HepG2 (cell line): ENCODE results near the gene CIAO2B. TPM values are rescaled to one million over a fixed set of nuclear protein-coding genes. Genes with fewer than 3 reads are reported as not detected.
A peak's percentile ranks its signal among the peaks of the same experiment; 100 is the strongest.

ENCODE experiments used
- ATAC-seq: fragments of 200-7000 bp; cut with Tn5 transposase; 3 replicates; pipeline ENCODE4 v1.9.1; 2020; ENCODE audit warnings: mild to moderate bottlenecking, moderate library complexity
- BruUV-seq: library from RNA; stranded (reverse); fragments of 400-500 nt; replicated peaks from 2 replicates; lab custom pipeline; 2021; lab: Mats Ljungman, UMichigan
- CTCF ChIA-PET: fragments of 300-600 bp; formaldehyde crosslinking; extraction: SDS; loops from one replicate; lab custom pipeline; 2021; ENCODE audit warnings: low total read pairs, inconsistent platforms, low intra/inter-chr PET ratio; lab: Yijun Ruan, JAX
- POLR2A ChIA-PET: fragments of 350-600 bp; sonication (Branson Sonifier 250); formaldehyde crosslinking; loops from one replicate; lab custom pipeline; 2020; ENCODE audit warnings: antibody characterized with exemption, inconsistent platforms; lab: Yijun Ruan, JAX
- DNase-seq: peaks from one replicate; pipeline ENCODE4 v3.0.0-alpha.2; 2015; ENCODE audit warnings: low spot score
- FAIRE-seq: peaks from 3 replicates; lab custom pipeline; 2011; peaks lifted over from hg19 to GRCh38; lab: Jason Lieb, UNC
- H2AFZ ChIP-seq: one replicate; pipeline ENCODE4 v1.6.1; 2011; ENCODE audit warnings: low read length, inconsistent platforms
- H3K27ac ChIP-seq: fragments of 300-600 bp; 3 replicates; pipeline ENCODE4 v1.8.0; 2011; ENCODE audit warnings: mixed run types, mild to moderate bottlenecking, mixed read lengths, low read length, inconsistent platforms; ENCODE audit not compliant: insufficient read depth; ENCODE audit errors: extremely low read length
- H3K27me3 ChIP-seq, 2 experiments: fragments of 200-600 bp in 1 of 2; 2 replicates in 1 of 2; 3 replicates in 1 of 2; pipeline versions ENCODE4 v1.6.0 to v1.8.0; 2011; ENCODE audit warnings: low read length in 2 of 2, mild to moderate bottlenecking in 2 of 2, moderate library complexity in 2 of 2, inconsistent platforms in 1 of 2; ENCODE audit not compliant: insufficient read depth in 2 of 2, control insufficient read depth in 1 of 2
- H3K36me3 ChIP-seq, 2 experiments: fragments of 200-600 bp in 1 of 2; replicated peaks in 1 of 2; 2 replicates in 1 of 2; 3 replicates in 1 of 2; pipeline versions ENCODE4 v1.5.1 to v1.8.0; 2011; ENCODE audit warnings: low read length in 2 of 2, inconsistent platforms in 1 of 2; ENCODE audit not compliant: insufficient read depth in 2 of 2, control insufficient read depth in 1 of 2
- H3K4me1 ChIP-seq: 2 replicates; pipeline ENCODE4 v1.5.1; 2012; ENCODE audit warnings: low read length, inconsistent platforms; ENCODE audit not compliant: insufficient read depth
- H3K4me2 ChIP-seq: 2 replicates; pipeline ENCODE4 v1.6.0; 2011; ENCODE audit warnings: low read depth, low read length, inconsistent platforms
- H3K4me3 ChIP-seq, 3 experiments: fragments of 200-600 bp in 1 of 3; sonication (generic), shearing (Covaris generic) in 1 of 3; replicated peaks in 1 of 3; 2 replicates each; pipeline ENCODE4 v1.5.1; 2011 to 2016; ENCODE audit warnings: low read length in 3 of 3, inconsistent platforms in 2 of 3, low read depth in 2 of 3, mild to moderate bottlenecking in 2 of 3, control low read depth in 1 of 3, mixed read lengths in 1 of 3; ENCODE audit not compliant: insufficient read depth in 1 of 3
- H3K79me2 ChIP-seq: one replicate; pipeline ENCODE4 v1.6.1; 2011; ENCODE audit warnings: low read length, inconsistent platforms; ENCODE audit not compliant: insufficient read depth
- H3K9ac ChIP-seq: 2 replicates; pipeline ENCODE4 v1.6.0; 2011; ENCODE audit warnings: mild to moderate bottlenecking, low read depth, low read length, inconsistent platforms; ENCODE audit not compliant: insufficient read depth
- H3K9me3 ChIP-seq: 2 replicates; pipeline ENCODE4 v1.5.1; 2012; ENCODE audit warnings: mild to moderate bottlenecking, low read length
- H4K20me1 ChIP-seq: 2 replicates; pipeline ENCODE4 v1.6.0; 2011; ENCODE audit warnings: inconsistent platforms, mild to moderate bottlenecking, low read length, moderate library complexity; ENCODE audit not compliant: insufficient read depth
- CHD4 ChIP-seq: fragments of 200-600 bp; sonication (generic); IDR thresholded peaks from 2 replicates; pipeline ENCODE4 v1.7.0; 2017; ENCODE audit warnings: mild to moderate bottlenecking, low read length, borderline replicate concordance
- GZF1 ChIP-seq: sonication (generic); formaldehyde crosslinking; IDR thresholded peaks from 2 replicates; pipeline ENCODE4 v1.5.1; 2020; ENCODE audit warnings: mild to moderate bottlenecking, missing genetic modification reagents
- KDM2A ChIP-seq: sonication (generic); formaldehyde crosslinking; IDR thresholded peaks from 2 replicates; pipeline ENCODE4 v1.4.0; 2020; ENCODE audit warnings: low read depth, missing genetic modification reagents, borderline replicate concordance
- NFKB2 ChIP-seq: sonication (generic); formaldehyde crosslinking; IDR thresholded peaks from 2 replicates; pipeline ENCODE4 v1.4.0; 2020; ENCODE audit warnings: missing genetic modification reagents, borderline replicate concordance
- SMARCE1 ChIP-seq: fragments of 450-650 bp; IDR thresholded peaks from 2 replicates; pipeline ENCODE4 v1.6.1; 2017; ENCODE audit warnings: borderline replicate concordance
- ZBTB3 ChIP-seq: sonication (generic); formaldehyde crosslinking; IDR thresholded peaks from 2 replicates; pipeline ENCODE4 v1.4.0; 2020; ENCODE audit warnings: low read depth, mild to moderate bottlenecking, moderate library complexity, missing genetic modification reagents, borderline replicate concordance
- ZFP82 ChIP-seq: sonication (generic); formaldehyde crosslinking; IDR thresholded peaks from 2 replicates; pipeline ENCODE4 v1.5.1; 2020; ENCODE audit warnings: mild to moderate bottlenecking, missing genetic modification reagents, borderline replicate concordance
- ZNF138 ChIP-seq: sonication (generic); formaldehyde crosslinking; IDR thresholded peaks from 2 replicates; pipeline ENCODE4 v1.5.0; 2020; ENCODE audit warnings: mild to moderate bottlenecking, low read depth, missing genetic modification reagents
- ZNF629 ChIP-seq: sonication (generic); formaldehyde crosslinking; conservative IDR thresholded peaks from 2 replicates; pipeline ENCODE4 v1.5.0; 2020; ENCODE audit warnings: missing genetic modification reagents
- WGBS: methylation state at CpG from one replicate; pipeline ENCODE4 v1.1.6; 2017; ENCODE audit warnings: low lambda C conversion rate; 5-methylcytosine and 5-hydroxymethylcytosine counted together
- in situ Hi-C: cut with HindIII; loops from 2 replicates; pipeline ENCODE4 v1.10.0; 2017; ENCODE audit warnings: low pct_unique_long_range_greater_than_20kb; ENCODE audit not compliant: extremely low pct_ligation_motif_present
- intact Hi-C: fragments of 100-400 bp; cut with micrococcal nuclease; formaldehyde crosslinking; loops from one replicate; pipeline ENCODE4 v1.10.0; 2022; ENCODE audit not compliant: unreplicated experiment
- polyA plus RNA-seq, 8 experiments: library from polyadenylated mRNA; depleted of rRNA in 3 of 8; stranded (reverse) in 7 of 8; unstranded in 1 of 8; fragments of >200 nt; fragmentation: Illumina TruSeq in 4 of 8; extraction: Trizol in 4 of 8; gene quantifications; 2 replicates each; pipeline versions ENCODE4 v1.2.1 to v1.2.3, GENCODE V29; 2011 to 2016; ENCODE audit warnings: low read depth in 4 of 8, missing spikeins in 1 of 8, mixed read lengths in 1 of 8; ENCODE audit not compliant: insufficient read depth in 1 of 8
- total RNA-seq, 5 experiments: library from RNA; depleted of rRNA; stranded (reverse); fragments of >200 nt; fragmentation: Illumina TruSeq; extraction: Trizol; gene quantifications; 2 replicates each; pipeline ENCODE4 v1.2.3, GENCODE V29; 2016; ENCODE audit warnings: low read depth in 1 of 5
- TF ChIP-seq, protein P1 (sequence below): sonication (generic); formaldehyde crosslinking; IDR thresholded peaks from 2 replicates; pipeline ENCODE4 v1.5.0; 2020; ENCODE audit warnings: mild to moderate bottlenecking, missing genetic modification reagents, borderline replicate concordance
- TF ChIP-seq, protein P2 (sequence below): sonication (generic); formaldehyde crosslinking; IDR thresholded peaks from 2 replicates; pipeline ENCODE4 v1.9.0; 2021; ENCODE audit warnings: missing genetic modification reagents, mild to moderate bottlenecking, borderline replicate concordance
- TF ChIP-seq, protein P3 (sequence below): sonication (generic); formaldehyde crosslinking; IDR thresholded peaks from 2 replicates; pipeline ENCODE4 v1.8.1; 2022; ENCODE audit warnings: mild to moderate bottlenecking, missing genetic modification reagents

Gene CIAO2B
- total and polyA plus RNA-seq, 2 of the 13 experiments (the other 11 are each of a cell fraction or from before 2014, with no cell fraction given): 157 to 293 TPM

DNA sequence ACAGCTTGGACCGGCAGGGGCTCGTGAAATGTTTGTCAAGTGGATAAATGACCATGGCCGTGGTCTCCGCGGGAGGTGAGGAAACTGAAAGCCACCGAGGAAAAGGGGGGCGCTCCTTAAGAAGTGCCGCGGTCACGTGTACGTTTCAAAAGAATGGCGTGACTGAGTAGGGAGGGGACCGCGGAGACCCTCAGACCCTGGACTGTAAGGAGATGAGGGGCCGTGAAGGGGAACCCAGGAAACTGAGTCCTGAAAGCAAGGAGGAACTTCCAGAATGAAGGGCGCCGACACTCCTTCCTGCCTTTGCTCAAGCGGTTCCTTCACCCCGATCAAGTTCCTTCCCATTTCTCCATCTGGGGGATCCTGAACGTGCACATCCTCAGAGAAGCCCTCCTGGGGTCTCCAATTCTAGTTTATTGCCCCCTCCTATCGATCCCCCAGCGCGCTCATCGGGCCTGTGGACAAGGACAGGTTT, 674 bp upstream of the CIAO2B start (continued):
- TF ChIP-seq NFKB2 (CRISPR knock-in tag) (0 out of 2 replicates have a peak, but pooled peaks have one; percentile 9), ZFP82 (peak; percentile 51; the same call in 1 of the 2 replicates)

DNA sequence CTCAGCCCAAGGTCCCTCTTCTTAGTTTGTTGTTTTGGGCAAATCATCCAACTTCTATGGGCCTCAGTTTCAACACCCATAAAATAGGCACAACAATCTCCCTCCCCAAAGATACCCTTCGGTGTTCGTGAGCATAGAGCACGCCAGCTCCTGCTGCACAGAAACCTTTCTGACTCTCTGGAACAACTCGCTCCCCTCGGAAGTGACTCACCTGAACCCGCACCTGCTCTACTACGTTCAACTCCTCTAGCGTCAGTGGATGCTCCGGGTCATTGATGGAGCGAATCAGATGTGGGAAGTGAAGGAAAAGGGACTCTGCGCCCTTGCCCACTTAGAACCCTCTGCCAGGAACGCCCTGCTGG, 445 bp downstream of the CIAO2B start:
- CTCF ChIA-PET: no interaction called here
- Histone ChIP-seq H3K27ac (peak overlapping the region; percentile 81), H3K4me3 (peak overlapping the region; percentile 81 to 89 (median 88)), H3K9ac (peak overlapping the region; percentile 90), H3K27me3 (no peaks in the 10 kb centered on the region; a peak in 1 of 5 replicates), H3K79me2 (peaks cover 33% of the 10 kb centered on the region), H4K20me1 (no peaks in the 10 kb centered on the region; the same call in 1 of the 2 replicates), H3K9me3 (no peaks in the 10 kb centered on the region), H3K36me3 (peaks cover 1 to 13% of the 10 kb centered on the region in 2 experiments; a peak in 4 of 5 replicates), H2AFZ (no peak overlapping the region), H3K4me1 (peaks cover 65% of the 10 kb centered on the region), H3K4me2 (peak overlapping the region; percentile 89)
- FAIRE-seq (peak; percentile 59), DNase-seq (no peak), ATAC-seq (no peak)
- 0% methylated on average over 12 of the region's 12 CpGs for WGBS
- in situ Hi-C loops (no loop called here), intact Hi-C loops (loop anchor here (1.0 kb wide), 1 partner anchor 178 kb away; no protein-coding TSS in a partner anchor)
- BruUV-seq: no TSS peak
- POLR2A ChIA-PET: interaction anchor here (0.7 to 2.4 kb wide), 7 partner anchors 8 to 134 kb away, joined by 3 to 20 read pairs (median 4); partner anchors contain the start of gene CDH16
- TF ChIP-seq SMARCE1 (no peak), GZF1 (CRISPR knock-in tag) (no peak), ZNF629 (CRISPR knock-in tag) (peak; percentile 92), ZBTB3 (0 out of 2 replicates have a peak, but pooled peaks have one; percentile 8), CHD4 (no peak; the same call in 1 of the 2 replicates), KDM2A (CRISPR knock-in tag) (no peak), ZNF138 (CRISPR knock-in tag) (no peak)
- TF ChIP-seq, protein P1, sequence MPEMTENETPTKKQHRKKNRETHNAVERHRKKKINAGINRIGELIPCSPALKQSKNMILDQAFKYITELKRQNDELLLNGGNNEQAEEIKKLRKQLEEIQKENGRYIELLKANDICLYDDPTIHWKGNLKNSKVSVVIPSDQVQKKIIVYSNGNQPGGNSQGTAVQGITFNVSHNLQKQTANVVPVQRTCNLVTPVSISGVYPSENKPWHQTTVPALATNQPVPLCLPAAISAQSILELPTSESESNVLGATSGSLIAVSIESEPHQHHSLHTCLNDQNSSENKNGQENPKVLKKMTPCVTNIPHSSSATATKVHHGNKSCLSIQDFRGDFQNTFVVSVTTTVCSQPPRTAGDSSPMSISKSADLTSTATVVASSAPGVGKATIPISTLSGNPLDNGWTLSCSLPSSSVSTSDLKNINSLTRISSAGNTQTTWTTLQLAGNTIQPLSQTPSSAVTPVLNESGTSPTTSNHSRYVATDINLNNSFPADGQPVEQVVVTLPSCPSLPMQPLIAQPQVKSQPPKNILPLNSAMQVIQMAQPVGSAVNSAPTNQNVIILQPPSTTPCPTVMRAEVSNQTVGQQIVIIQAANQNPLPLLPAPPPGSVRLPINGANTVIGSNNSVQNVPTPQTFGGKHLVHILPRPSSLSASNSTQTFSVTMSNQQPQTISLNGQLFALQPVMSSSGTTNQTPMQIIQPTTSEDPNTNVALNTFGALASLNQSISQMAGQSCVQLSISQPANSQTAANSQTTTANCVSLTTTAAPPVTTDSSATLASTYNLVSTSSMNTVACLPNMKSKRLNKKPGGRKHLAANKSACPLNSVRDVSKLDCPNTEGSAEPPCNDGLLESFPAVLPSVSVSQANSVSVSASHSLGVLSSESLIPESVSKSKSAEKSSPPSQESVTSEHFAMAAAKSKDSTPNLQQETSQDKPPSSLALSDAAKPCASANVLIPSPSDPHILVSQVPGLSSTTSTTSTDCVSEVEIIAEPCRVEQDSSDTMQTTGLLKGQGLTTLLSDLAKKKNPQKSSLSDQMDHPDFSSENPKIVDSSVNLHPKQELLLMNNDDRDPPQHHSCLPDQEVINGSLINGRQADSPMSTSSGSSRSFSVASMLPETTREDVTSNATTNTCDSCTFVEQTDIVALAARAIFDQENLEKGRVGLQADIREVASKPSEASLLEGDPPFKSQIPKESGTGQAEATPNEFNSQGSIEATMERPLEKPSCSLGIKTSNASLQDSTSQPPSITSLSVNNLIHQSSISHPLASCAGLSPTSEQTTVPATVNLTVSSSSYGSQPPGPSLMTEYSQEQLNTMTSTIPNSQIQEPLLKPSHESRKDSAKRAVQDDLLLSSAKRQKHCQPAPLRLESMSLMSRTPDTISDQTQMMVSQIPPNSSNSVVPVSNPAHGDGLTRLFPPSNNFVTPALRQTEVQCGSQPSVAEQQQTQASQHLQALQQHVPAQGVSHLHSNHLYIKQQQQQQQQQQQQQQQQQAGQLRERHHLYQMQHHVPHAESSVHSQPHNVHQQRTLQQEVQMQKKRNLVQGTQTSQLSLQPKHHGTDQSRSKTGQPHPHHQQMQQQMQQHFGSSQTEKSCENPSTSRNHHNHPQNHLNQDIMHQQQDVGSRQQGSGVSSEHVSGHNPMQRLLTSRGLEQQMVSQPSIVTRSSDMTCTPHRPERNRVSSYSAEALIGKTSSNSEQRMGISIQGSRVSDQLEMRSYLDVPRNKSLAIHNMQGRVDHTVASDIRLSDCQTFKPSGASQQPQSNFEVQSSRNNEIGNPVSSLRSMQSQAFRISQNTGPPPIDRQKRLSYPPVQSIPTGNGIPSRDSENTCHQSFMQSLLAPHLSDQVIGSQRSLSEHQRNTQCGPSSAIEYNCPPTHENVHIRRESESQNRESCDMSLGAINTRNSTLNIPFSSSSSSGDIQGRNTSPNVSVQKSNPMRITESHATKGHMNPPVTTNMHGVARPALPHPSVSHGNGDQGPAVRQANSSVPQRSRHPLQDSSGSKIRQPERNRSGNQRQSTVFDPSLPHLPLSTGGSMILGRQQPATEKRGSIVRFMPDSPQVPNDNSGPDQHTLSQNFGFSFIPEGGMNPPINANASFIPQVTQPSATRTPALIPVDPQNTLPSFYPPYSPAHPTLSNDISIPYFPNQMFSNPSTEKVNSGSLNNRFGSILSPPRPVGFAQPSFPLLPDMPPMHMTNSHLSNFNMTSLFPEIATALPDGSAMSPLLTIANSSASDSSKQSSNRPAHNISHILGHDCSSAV (CRISPR knock-in tag): no peak
- TF ChIP-seq, protein P2, sequence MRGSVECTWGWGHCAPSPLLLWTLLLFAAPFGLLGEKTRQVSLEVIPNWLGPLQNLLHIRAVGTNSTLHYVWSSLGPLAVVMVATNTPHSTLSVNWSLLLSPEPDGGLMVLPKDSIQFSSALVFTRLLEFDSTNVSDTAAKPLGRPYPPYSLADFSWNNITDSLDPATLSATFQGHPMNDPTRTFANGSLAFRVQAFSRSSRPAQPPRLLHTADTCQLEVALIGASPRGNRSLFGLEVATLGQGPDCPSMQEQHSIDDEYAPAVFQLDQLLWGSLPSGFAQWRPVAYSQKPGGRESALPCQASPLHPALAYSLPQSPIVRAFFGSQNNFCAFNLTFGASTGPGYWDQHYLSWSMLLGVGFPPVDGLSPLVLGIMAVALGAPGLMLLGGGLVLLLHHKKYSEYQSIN (CRISPR knock-in tag): no peak
- TF ChIP-seq, protein P3, sequence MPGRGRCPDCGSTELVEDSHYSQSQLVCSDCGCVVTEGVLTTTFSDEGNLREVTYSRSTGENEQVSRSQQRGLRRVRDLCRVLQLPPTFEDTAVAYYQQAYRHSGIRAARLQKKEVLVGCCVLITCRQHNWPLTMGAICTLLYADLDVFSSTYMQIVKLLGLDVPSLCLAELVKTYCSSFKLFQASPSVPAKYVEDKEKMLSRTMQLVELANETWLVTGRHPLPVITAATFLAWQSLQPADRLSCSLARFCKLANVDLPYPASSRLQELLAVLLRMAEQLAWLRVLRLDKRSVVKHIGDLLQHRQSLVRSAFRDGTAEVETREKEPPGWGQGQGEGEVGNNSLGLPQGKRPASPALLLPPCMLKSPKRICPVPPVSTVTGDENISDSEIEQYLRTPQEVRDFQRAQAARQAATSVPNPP: no peak
